GM12875 (cell line): ENCODE results near the gene FAM76B.
A peak's percentile ranks its signal among the peaks of the same experiment; 100 is the strongest.

Experiments
- H3K4me3 ChIP-seq: one replicate; pipeline ENCODE4 v1.5.1; 2011; ENCODE audit warnings: low read depth, low read length, control low read depth
- CTCF ChIP-seq: IDR thresholded peaks from 2 replicates; pipeline ENCODE4 v1.5.1; 2011; ENCODE audit warnings: low read depth, mild to moderate bottlenecking, control low read depth, inconsistent platforms, low read length, moderate library complexity, borderline replicate concordance; ENCODE audit not compliant: insufficient read depth

FAM76B gene

GRCh38 chr11:95789506-95790122 is at the start of gene FAM76B:
FAM76B (minus strand) TSS chr11:95789782; CDS start chr11:95789478, 304 bp downstream.
- peak within 1 kb of the TSS; percentile 78 for H3K4me3 ChIP-seq
- TF ChIP-seq CTCF, result no peak

GRCh38 chr11:95835768-95836488 is 46.3 kb upstream of the FAM76B start:
- TF ChIP-seq CTCF, result peak; percentile 68; the same call in 1 of the 2 replicates

GRCh38 chr11:95835351-95835750 is 45.8 kb upstream of the FAM76B start:
- no peak overlapping the region for H3K4me3 ChIP-seq
- TF ChIP-seq CTCF, result no peak

More at GRCh38 chr11:95835768-95836488, 46.3 kb upstream of the FAM76B start:
- no peak overlapping the region for H3K4me3 ChIP-seq

GRCh38 chr11:95833378-95833777 is 43.8 kb upstream of the FAM76B start:
- no peak for TF ChIP-seq CTCF
- no peak overlapping the region for H3K4me3 ChIP-seq

GRCh38 chr11:95832763-95833162 is 43.2 kb upstream of the FAM76B start:
- H3K4me3 ChIP-seq, result no peak overlapping the region
- TF ChIP-seq CTCF, result no peak

- H3K4me3 ChIP-seq, result no peak overlapping the region
- no peak for TF ChIP-seq CTCF
Measured at GRCh38 chr11:95831198-95831883, 41.8 kb upstream of the FAM76B start.
